HepG2 (cell line): ENCODE results near the gene WDR54. TPM values are rescaled to one million over a fixed set of nuclear protein-coding genes. Genes with fewer than 3 reads are reported as not detected.
A peak's percentile ranks its signal among the peaks of the same experiment; 100 is the strongest.

Source experiments
- RFX1 ChIP-seq: fragments of 450-650 bp; IDR thresholded peaks from 2 replicates; pipeline ENCODE4 v1.6.1; 2017
- SNAI1 ChIP-seq: sonication (generic); formaldehyde crosslinking; IDR thresholded peaks from 2 replicates; pipeline ENCODE4 v1.5.0; 2020; ENCODE audit warnings: mild to moderate bottlenecking, missing genetic modification reagents, borderline replicate concordance
- SNAPC2 ChIP-seq: sonication (generic); formaldehyde crosslinking; IDR thresholded peaks from 2 replicates; pipeline ENCODE4 v1.8.1; 2022; ENCODE audit warnings: mild to moderate bottlenecking, missing genetic modification reagents
- ZNF598 ChIP-seq: sonication (generic); formaldehyde crosslinking; IDR thresholded peaks from 2 replicates; pipeline ENCODE4 v1.5.1; 2020; ENCODE audit warnings: mild to moderate bottlenecking, missing genetic modification reagents, borderline replicate concordance
- polyA plus RNA-seq, 8 experiments: library from polyadenylated mRNA; depleted of rRNA in 3 of 8; stranded (reverse) in 7 of 8; unstranded in 1 of 8; fragments of >200 nt; fragmentation: Illumina TruSeq in 4 of 8; extraction: Trizol in 4 of 8; gene quantifications; 2 replicates each; pipeline versions ENCODE4 v1.2.1 to v1.2.3, GENCODE V29; 2011 to 2016; ENCODE audit warnings: low read depth in 4 of 8, missing spikeins in 1 of 8, mixed read lengths in 1 of 8; ENCODE audit not compliant: insufficient read depth in 1 of 8
- total RNA-seq, 5 experiments: library from RNA; depleted of rRNA; stranded (reverse); fragments of >200 nt; fragmentation: Illumina TruSeq; extraction: Trizol; gene quantifications; 2 replicates each; pipeline ENCODE4 v1.2.3, GENCODE V29; 2016; ENCODE audit warnings: low read depth in 1 of 5
- TF ChIP-seq, protein P1 (sequence below): sonication (generic); formaldehyde crosslinking; IDR thresholded peaks from 2 replicates; pipeline ENCODE4 v1.5.1; 2020; ENCODE audit warnings: mild to moderate bottlenecking, missing genetic modification reagents, moderate library complexity
- TF ChIP-seq, protein P2 (sequence below): fragments of 450-650 bp; IDR thresholded peaks from 2 replicates; pipeline ENCODE4 v1.6.1; 2017
- TF ChIP-seq, protein P3 (sequence below), 2 experiments: fragments of 450-650 bp in 1 of 2; sonication (generic) in 1 of 2; formaldehyde crosslinking in 1 of 2; IDR thresholded peaks; 2 replicates each; pipeline versions ENCODE4 v1.6.1 to v1.8.0; 2016 to 2022; ENCODE audit warnings: antibody characterized with exemption in 1 of 2, mild to moderate bottlenecking in 1 of 2, missing genetic modification reagents in 1 of 2
- TF ChIP-seq, protein P4 (sequence below): sonication (generic); formaldehyde crosslinking; IDR thresholded peaks from 2 replicates; pipeline ENCODE4 v1.5.1; 2020; ENCODE audit warnings: missing genetic modification reagents, mild to moderate bottlenecking, borderline replicate concordance

The WDR54 gene
- total and polyA plus RNA-seq, 2 of the 13 experiments (the other 11 are each of a cell fraction or from before 2014, with no cell fraction given): 2.0 to 17.3 TPM

DNA sequence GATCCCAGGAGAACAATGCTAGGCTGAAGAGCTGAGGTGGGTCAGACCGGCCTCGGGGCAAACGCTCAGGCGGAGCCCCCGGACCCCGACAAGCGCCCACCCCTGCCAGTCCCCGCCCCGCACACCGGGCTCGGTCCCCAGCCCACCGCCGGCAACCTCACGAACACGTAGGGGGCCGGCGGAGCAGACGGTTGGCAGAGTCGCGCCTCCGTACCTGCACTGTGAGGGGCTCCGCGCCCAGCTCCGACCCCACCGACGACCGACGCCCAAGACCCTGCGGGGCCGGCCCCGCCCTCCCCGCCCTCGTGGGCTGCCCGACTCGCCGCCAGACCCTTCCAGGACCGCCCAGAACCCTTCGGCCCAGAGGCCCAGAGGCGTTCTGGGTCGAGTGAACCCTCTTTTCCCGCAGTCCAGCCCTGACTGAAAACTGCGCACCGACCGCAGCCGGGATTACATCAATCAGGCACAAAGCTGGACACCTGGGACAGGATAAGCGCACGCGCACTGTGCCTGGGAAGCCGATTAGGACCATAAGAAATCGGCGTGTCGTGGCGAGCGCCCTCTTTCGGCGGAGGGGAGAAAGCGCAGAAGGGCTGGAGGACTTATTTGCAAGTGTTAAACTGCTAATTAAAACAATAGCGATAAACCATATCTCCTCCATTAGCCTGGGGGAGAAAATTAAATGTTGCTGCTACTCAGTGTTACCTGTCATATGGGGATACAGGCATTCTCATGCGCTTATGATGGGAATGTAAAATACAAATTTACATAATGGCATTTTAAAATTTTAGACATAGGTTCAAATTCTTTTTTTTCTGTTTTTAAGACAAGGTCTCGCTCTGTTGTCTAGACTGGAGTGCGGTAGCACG is 29.7 kb upstream of the WDR54 start (continued):
- TF ChIP-seq, protein P1, sequence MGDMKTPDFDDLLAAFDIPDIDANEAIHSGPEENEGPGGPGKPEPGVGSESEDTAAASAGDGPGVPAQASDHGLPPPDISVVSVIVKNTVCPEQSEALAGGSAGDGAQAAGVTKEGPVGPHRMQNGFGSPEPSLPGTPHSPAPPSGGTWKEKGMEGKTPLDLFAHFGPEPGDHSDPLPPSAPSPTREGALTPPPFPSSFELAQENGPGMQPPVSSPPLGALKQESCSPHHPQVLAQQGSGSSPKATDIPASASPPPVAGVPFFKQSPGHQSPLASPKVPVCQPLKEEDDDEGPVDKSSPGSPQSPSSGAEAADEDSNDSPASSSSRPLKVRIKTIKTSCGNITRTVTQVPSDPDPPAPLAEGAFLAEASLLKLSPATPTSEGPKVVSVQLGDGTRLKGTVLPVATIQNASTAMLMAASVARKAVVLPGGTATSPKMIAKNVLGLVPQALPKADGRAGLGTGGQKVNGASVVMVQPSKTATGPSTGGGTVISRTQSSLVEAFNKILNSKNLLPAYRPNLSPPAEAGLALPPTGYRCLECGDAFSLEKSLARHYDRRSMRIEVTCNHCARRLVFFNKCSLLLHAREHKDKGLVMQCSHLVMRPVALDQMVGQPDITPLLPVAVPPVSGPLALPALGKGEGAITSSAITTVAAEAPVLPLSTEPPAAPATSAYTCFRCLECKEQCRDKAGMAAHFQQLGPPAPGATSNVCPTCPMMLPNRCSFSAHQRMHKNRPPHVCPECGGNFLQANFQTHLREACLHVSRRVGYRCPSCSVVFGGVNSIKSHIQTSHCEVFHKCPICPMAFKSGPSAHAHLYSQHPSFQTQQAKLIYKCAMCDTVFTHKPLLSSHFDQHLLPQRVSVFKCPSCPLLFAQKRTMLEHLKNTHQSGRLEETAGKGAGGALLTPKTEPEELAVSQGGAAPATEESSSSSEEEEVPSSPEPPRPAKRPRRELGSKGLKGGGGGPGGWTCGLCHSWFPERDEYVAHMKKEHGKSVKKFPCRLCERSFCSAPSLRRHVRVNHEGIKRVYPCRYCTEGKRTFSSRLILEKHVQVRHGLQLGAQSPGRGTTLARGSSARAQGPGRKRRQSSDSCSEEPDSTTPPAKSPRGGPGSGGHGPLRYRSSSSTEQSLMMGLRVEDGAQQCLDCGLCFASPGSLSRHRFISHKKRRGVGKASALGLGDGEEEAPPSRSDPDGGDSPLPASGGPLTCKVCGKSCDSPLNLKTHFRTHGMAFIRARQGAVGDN (CRISPR knock-in tag): peak; percentile 82
- no peak for TF ChIP-seq RFX1
- no peak for TF ChIP-seq SNAI1 (CRISPR knock-in tag)
- peak; percentile 61; the same call in 1 of the 2 replicates for TF ChIP-seq ZNF598 (CRISPR knock-in tag)
- TF ChIP-seq, protein P2, sequence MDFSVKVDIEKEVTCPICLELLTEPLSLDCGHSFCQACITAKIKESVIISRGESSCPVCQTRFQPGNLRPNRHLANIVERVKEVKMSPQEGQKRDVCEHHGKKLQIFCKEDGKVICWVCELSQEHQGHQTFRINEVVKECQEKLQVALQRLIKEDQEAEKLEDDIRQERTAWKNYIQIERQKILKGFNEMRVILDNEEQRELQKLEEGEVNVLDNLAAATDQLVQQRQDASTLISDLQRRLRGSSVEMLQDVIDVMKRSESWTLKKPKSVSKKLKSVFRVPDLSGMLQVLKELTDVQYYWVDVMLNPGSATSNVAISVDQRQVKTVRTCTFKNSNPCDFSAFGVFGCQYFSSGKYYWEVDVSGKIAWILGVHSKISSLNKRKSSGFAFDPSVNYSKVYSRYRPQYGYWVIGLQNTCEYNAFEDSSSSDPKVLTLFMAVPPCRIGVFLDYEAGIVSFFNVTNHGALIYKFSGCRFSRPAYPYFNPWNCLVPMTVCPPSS: no peak
- TF ChIP-seq SNAPC2 (CRISPR knock-in tag): peak; percentile 89
- TF ChIP-seq, protein P3, sequence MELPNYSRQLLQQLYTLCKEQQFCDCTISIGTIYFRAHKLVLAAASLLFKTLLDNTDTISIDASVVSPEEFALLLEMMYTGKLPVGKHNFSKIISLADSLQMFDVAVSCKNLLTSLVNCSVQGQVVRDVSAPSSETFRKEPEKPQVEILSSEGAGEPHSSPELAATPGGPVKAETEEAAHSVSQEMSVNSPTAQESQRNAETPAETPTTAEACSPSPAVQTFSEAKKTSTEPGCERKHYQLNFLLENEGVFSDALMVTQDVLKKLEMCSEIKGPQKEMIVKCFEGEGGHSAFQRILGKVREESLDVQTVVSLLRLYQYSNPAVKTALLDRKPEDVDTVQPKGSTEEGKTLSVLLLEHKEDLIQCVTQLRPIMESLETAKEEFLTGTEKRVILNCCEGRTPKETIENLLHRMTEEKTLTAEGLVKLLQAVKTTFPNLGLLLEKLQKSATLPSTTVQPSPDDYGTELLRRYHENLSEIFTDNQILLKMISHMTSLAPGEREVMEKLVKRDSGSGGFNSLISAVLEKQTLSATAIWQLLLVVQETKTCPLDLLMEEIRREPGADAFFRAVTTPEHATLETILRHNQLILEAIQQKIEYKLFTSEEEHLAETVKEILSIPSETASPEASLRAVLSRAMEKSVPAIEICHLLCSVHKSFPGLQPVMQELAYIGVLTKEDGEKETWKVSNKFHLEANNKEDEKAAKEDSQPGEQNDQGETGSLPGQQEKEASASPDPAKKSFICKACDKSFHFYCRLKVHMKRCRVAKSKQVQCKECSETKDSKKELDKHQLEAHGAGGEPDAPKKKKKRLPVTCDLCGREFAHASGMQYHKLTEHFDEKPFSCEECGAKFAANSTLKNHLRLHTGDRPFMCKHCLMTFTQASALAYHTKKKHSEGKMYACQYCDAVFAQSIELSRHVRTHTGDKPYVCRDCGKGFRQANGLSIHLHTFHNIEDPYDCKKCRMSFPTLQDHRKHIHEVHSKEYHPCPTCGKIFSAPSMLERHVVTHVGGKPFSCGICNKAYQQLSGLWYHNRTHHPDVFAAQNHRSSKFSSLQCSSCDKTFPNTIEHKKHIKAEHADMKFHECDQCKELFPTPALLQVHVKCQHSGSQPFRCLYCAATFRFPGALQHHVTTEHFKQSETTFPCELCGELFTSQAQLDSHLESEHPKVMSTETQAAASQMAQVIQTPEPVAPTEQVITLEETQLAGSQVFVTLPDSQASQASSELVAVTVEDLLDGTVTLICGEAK (IDR thresholded peaks at IDR 0.05): no peak
- TF ChIP-seq, protein P3 (CRISPR knock-in tag; IDR thresholded peaks at IDR 0.05): no peak
- TF ChIP-seq, protein P4, sequence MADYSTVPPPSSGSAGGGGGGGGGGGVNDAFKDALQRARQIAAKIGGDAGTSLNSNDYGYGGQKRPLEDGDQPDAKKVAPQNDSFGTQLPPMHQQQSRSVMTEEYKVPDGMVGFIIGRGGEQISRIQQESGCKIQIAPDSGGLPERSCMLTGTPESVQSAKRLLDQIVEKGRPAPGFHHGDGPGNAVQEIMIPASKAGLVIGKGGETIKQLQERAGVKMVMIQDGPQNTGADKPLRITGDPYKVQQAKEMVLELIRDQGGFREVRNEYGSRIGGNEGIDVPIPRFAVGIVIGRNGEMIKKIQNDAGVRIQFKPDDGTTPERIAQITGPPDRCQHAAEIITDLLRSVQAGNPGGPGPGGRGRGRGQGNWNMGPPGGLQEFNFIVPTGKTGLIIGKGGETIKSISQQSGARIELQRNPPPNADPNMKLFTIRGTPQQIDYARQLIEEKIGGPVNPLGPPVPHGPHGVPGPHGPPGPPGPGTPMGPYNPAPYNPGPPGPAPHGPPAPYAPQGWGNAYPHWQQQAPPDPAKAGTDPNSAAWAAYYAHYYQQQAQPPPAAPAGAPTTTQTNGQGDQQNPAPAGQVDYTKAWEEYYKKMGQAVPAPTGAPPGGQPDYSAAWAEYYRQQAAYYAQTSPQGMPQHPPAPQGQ: no peak
